ENCODE results near the gene RHOF.
A peak's percentile ranks its signal among the peaks of the same experiment; 100 is the strongest.

Gene RHOF

GRCh38 chr12:121748218-121748570, 45.3 kb downstream of the RHOF start:
- DNase-seq (ENCODE audit: low read depth) = peak; percentile 13

- DNase-seq (ENCODE audit: low read depth) = peak; percentile 25
These were observed 47.9 kb downstream of the RHOF start for GRCh38 chr12:121745545-121745944.

- DNase-seq (ENCODE audit: low read depth) = no peak
These were observed 51.7 kb downstream of the RHOF start for GRCh38 chr12:121741743-121742142.

- no peak for DNase-seq (ENCODE audit: low read depth)
These were observed 52.6 kb downstream of the RHOF start for GRCh38 chr12:121740847-121741246.

GRCh38 chr12:121738340-121738858, 55.1 kb downstream of the RHOF start:
- no peak for DNase-seq (ENCODE audit: low read depth)

- DNase-seq (ENCODE audit: low read depth) = no peak
These were observed 59.6 kb downstream of the RHOF start for GRCh38 chr12:121733849-121734248.

GRCh38 chr12:121731473-121731872, 62.0 kb downstream of the RHOF start:
- no peak for DNase-seq (ENCODE audit: low read depth)

GRCh38 chr12:121729021-121729420, 64.5 kb downstream of the RHOF start:
- no peak for DNase-seq (ENCODE audit: low read depth)
